K562 (cell line): ENCODE data around the gene HYAL1. TPM values are rescaled to one million over a fixed set of nuclear protein-coding genes. Genes with fewer than 3 reads are reported as not detected.

Source experiments
- CREB1 ChIP-seq, 2 experiments: sonication (generic) in 1 of 2; formaldehyde crosslinking in 1 of 2; IDR thresholded peaks; 2 replicates each; pipeline versions ENCODE4 v1.6.1 to v1.8.0; 2012 to 2022; ENCODE audit warnings: inconsistent platforms in 1 of 2, mild to moderate bottlenecking in 1 of 2, missing genetic modification reagents in 1 of 2, moderate library complexity in 1 of 2
- GATAD2A ChIP-seq: fragments of 450-650 bp; IDR thresholded peaks from 2 replicates; pipeline ENCODE4 v1.6.1; 2017
- MAFF ChIP-seq: IDR thresholded peaks from 2 replicates; pipeline ENCODE4 v1.6.1; 2012; ENCODE audit warnings: low read length, improper control_type of control experiment
- MAZ ChIP-seq, 2 experiments: fragments of 450-650 bp in 1 of 2; sonication (generic) in 1 of 2; formaldehyde crosslinking; IDR thresholded peaks in 1 of 2; conservative IDR thresholded peaks in 1 of 2; 2 replicates each; pipeline versions ENCODE4 v1.4.0 to v1.5.0; 2020; ENCODE audit warnings: mild to moderate bottlenecking in 1 of 2, missing genetic modification reagents in 1 of 2
- MCM5 ChIP-seq: fragments of 450-650 bp; IDR thresholded peaks from 2 replicates; pipeline ENCODE4 v1.6.1; 2016; ENCODE audit warnings: low read depth
- MYNN ChIP-seq, 2 experiments: sonication (generic); formaldehyde crosslinking in 1 of 2; IDR thresholded peaks; 2 replicates each; pipeline versions ENCODE4 v1.5.0 to v1.6.1; 2016 to 2020; ENCODE audit warnings: antibody characterized with exemption in 1 of 2, missing genetic modification reagents in 1 of 2
- NCOA1 ChIP-seq: fragments of 450-650 bp; IDR thresholded peaks from 2 replicates; pipeline ENCODE4 v1.6.1; 2016; ENCODE audit warnings: low read depth
- NELFE ChIP-seq: IDR thresholded peaks from 2 replicates; pipeline ENCODE4 v1.6.1; 2011; ENCODE audit warnings: mild to moderate bottlenecking; ENCODE audit not compliant: insufficient read depth, insufficient read length
- NFATC3 ChIP-seq: fragments of 450-650 bp; IDR thresholded peaks from 2 replicates; pipeline ENCODE4 v1.6.1; 2017; ENCODE audit warnings: mild to moderate bottlenecking
- NRF1 ChIP-seq, 2 experiments: fragments of 450-650 bp; IDR thresholded peaks in 1 of 2; conservative IDR thresholded peaks in 1 of 2; 2 replicates each; pipeline ENCODE4 v1.6.1; 2014; ENCODE audit warnings: mild to moderate bottlenecking in 2 of 2
- RFX1 ChIP-seq: fragments of 450-650 bp; IDR thresholded peaks from 2 replicates; pipeline ENCODE4 v1.6.1; 2016; ENCODE audit warnings: mild to moderate bottlenecking, moderate library complexity
- SAFB ChIP-seq: fragments of 200-400 bp; formaldehyde crosslinking; IDR thresholded peaks from 2 replicates; pipeline ENCODE4 v1.6.1; 2017; ENCODE audit warnings: low read depth, low read length, borderline replicate concordance
- SMAD2 ChIP-seq: fragments of 150-350 bp; IDR thresholded peaks from 2 replicates; pipeline ENCODE4 v1.6.1; 2014; ENCODE audit warnings: low read depth, mild to moderate bottlenecking, low read length
- SMARCA5 ChIP-seq: fragments of 450-650 bp; IDR thresholded peaks from 2 replicates; pipeline ENCODE4 v1.6.1; 2016
- ZNF217 ChIP-seq: sonication (generic); formaldehyde crosslinking; IDR thresholded peaks from 2 replicates; pipeline ENCODE4 v1.8.0; 2022; ENCODE audit warnings: mild to moderate bottlenecking, missing genetic modification reagents
- ZNF316 ChIP-seq: fragments of 450-650 bp; IDR thresholded peaks from 2 replicates; pipeline ENCODE4 v1.6.1; 2016
- ZNF436 ChIP-seq: fragments of 250-450, 450-650 bp; sonication (Bioruptor Pico); formaldehyde crosslinking; IDR thresholded peaks from 2 replicates; pipeline ENCODE4 v1.7.0; 2020; ENCODE audit warnings: mild to moderate bottlenecking
- ZNF583 ChIP-seq: fragments of 250-450 bp; sonication (Bioruptor Pico); IDR thresholded peaks from 2 replicates; pipeline ENCODE4 v1.4.0; 2020
- ZNF699 ChIP-seq: fragments of 250-450 bp; sonication (Bioruptor Pico); IDR thresholded peaks from 2 replicates; pipeline ENCODE4 v1.8.0; 2021; ENCODE audit warnings: mild to moderate bottlenecking, moderate library complexity; ENCODE audit not compliant: insufficient replicate concordance
- polyA plus RNA-seq, 8 experiments: library from polyadenylated mRNA; depleted of rRNA in 4 of 8; stranded (reverse) in 5 of 8; unstranded in 3 of 8; fragments of >200 nt; fragmentation: Nextera tagmentation in 2 of 8; fragmentation: Illumina TruSeq in 1 of 8; extraction: Ambion mirVana in 2 of 8; extraction: Trizol in 1 of 8; gene quantifications; 2 replicates each; pipeline versions ENCODE4 v1.2.1 to v1.2.3, GENCODE V29; 2011 to 2014; ENCODE audit warnings: inconsistent platforms in 1 of 8, missing spikeins in 1 of 8
- total RNA-seq, 7 experiments: library from RNA; depleted of rRNA in 6 of 7; stranded (reverse); fragments of >200 nt in 6 of 7; fragmentation: Illumina TruSeq in 2 of 7; extraction: Trizol in 2 of 7; gene quantifications; 2 replicates each; pipeline versions ENCODE4 v1.2.1 to v1.2.3, GENCODE V29; 2011 to 2021; ENCODE audit warnings: low replicate concordance in 1 of 7
- TF ChIP-seq, protein P1 (sequence below): fragments of 450-650 bp; IDR thresholded peaks from 2 replicates; pipeline ENCODE4 v1.6.1; 2014; ENCODE audit warnings: low read depth, mild to moderate bottlenecking, moderate library complexity, borderline replicate concordance
- TF ChIP-seq, protein P2 (sequence below): fragments of 250-450 bp; sonication (Bioruptor Pico); IDR thresholded peaks from 2 replicates; pipeline ENCODE4 v1.4.0; 2020; ENCODE audit warnings: mild to moderate bottlenecking
- TF ChIP-seq, protein P3 (sequence below): fragments of 450-650 bp; formaldehyde crosslinking; IDR thresholded peaks from 2 replicates; pipeline ENCODE4 v1.4.0; 2022; ENCODE audit warnings: missing genetic modification characterization
- TF ChIP-seq, protein P4 (sequence below), 2 experiments: fragments of 200-800 bp in 1 of 2; sonication (Bioruptor generic) in 1 of 2; sonication (generic) in 1 of 2; formaldehyde crosslinking in 1 of 2; IDR thresholded peaks in 1 of 2; conservative IDR thresholded peaks in 1 of 2; 2 replicates each; pipeline versions ENCODE4 v1.5.0 to v1.6.1; 2016 to 2020; ENCODE audit warnings: missing compliant biosample characterization in 1 of 2, missing genetic modification characterization in 1 of 2, missing genetic modification reagents in 1 of 2

The HYAL1 gene
- total and polyA plus RNA-seq, 9 of the 15 experiments (the other 6 are each of a cell fraction or from before 2014, with no cell fraction given): 1.4 to 8.5 (median 4.7) TPM

DNA sequence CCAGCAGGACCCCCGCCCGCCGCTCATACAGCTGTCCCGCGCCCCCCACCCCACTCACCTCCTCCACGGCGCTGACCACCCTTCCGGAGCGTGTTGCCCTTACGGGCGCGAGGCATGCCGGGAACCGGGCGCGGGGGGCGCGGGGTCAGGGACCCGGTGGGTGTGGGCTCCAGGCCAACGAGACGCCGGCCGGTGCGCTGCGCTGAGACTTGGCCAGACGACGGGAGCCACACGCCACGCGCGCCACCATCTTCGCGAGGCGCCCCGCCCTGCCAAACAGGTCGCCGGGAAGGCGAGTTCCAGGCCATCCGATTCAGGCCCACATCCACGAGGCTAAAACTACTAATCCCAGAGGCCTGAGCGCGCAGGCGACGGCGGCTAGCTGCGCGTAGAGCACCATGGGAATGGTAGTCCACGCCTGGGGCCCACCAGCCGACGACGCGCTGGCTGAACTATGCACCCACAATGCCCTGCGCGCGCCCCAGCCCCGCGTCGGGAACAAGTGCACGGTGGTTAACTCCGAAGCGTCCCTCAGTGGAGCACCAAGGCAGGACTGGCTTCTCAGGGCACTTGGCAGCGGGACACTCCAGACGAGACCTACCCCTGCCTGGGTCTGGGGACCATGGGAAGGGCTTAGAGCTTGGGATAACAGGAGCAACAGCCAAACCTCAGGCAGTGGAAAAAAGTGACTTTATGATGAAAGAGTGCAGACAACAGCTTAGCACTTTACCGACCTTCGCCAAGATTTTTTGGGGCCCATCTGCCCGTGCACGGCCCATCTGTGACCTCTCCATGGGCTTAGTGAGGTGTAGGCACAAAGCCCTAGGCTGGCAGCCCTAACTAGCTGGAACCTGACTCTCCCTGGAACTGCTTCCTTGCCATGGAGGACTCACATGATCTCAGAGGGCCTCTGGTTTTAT is 11.0 kb downstream of the HYAL1 start, which contains the start of gene IFRD2 (continued):
- no peak for TF ChIP-seq MYNN (IDR thresholded peaks at IDR 0.05)
- TF ChIP-seq MYNN (CRISPR knock-in tag; IDR thresholded peaks at IDR 0.05): no peak
- peak; percentile 95 for TF ChIP-seq CREB1 (IDR thresholded peaks at IDR 0.05)
- peak; percentile 96 for TF ChIP-seq CREB1 (CRISPR knock-in tag; IDR thresholded peaks at IDR 0.05)
- no peak for TF ChIP-seq NELFE
- TF ChIP-seq MCM5: no peak
- no peak for TF ChIP-seq ZNF699 (CRISPR knock-in tag)
- no peak for TF ChIP-seq SMARCA5
- TF ChIP-seq ZNF217: no peak
- TF ChIP-seq MAZ (CRISPR knock-in tag; conservative IDR thresholded peaks at IDR 0.05 in 1 of 2, IDR thresholded peaks at IDR 0.05 in 1 of 2): peak; percentile 89 to 97
- TF ChIP-seq NCOA1: no peak
- TF ChIP-seq, protein P1, sequence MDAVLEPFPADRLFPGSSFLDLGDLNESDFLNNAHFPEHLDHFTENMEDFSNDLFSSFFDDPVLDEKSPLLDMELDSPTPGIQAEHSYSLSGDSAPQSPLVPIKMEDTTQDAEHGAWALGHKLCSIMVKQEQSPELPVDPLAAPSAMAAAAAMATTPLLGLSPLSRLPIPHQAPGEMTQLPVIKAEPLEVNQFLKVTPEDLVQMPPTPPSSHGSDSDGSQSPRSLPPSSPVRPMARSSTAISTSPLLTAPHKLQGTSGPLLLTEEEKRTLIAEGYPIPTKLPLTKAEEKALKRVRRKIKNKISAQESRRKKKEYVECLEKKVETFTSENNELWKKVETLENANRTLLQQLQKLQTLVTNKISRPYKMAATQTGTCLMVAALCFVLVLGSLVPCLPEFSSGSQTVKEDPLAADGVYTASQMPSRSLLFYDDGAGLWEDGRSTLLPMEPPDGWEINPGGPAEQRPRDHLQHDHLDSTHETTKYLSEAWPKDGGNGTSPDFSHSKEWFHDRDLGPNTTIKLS: peak; percentile 96
- no peak for TF ChIP-seq ZNF316
- no peak for TF ChIP-seq GATAD2A
- TF ChIP-seq, protein P2, sequence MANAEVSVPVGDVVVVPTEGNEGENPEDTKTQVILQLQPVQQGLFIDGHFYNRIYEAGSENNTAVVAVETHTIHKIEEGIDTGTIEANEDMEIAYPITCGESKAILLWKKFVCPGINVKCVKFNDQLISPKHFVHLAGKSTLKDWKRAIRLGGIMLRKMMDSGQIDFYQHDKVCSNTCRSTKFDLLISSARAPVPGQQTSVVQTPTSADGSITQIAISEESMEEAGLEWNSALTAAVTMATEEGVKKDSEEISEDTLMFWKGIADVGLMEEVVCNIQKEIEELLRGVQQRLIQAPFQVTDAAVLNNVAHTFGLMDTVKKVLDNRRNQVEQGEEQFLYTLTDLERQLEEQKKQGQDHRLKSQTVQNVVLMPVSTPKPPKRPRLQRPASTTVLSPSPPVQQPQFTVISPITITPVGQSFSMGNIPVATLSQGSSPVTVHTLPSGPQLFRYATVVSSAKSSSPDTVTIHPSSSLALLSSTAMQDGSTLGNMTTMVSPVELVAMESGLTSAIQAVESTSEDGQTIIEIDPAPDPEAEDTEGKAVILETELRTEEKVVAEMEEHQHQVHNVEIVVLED: peak; percentile 93
- TF ChIP-seq, protein P3, sequence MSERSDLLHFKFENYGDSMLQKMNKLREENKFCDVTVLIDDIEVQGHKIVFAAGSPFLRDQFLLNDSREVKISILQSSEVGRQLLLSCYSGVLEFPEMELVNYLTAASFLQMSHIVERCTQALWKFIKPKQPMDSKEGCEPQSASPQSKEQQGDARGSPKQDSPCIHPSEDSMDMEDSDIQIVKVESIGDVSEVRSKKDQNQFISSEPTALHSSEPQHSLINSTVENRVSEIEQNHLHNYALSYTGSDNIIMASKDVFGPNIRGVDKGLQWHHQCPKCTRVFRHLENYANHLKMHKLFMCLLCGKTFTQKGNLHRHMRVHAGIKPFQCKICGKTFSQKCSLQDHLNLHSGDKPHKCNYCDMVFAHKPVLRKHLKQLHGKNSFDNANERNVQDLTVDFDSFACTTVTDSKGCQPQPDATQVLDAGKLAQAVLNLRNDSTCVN (CRISPR knock-in tag): peak; percentile 19; the same call in 1 of the 2 replicates
- no peak for TF ChIP-seq ZNF436 (CRISPR knock-in tag)
- TF ChIP-seq NFATC3: no peak
- no peak for TF ChIP-seq MAFF
- TF ChIP-seq, protein P4, sequence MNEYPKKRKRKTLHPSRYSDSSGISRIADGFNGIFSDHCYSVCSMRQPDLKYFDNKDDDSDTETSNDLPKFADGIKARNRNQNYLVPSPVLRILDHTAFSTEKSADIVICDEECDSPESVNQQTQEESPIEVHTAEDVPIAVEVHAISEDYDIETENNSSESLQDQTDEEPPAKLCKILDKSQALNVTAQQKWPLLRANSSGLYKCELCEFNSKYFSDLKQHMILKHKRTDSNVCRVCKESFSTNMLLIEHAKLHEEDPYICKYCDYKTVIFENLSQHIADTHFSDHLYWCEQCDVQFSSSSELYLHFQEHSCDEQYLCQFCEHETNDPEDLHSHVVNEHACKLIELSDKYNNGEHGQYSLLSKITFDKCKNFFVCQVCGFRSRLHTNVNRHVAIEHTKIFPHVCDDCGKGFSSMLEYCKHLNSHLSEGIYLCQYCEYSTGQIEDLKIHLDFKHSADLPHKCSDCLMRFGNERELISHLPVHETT (CRISPR knock-in tag; conservative IDR thresholded peaks at IDR 0.05 in 1 of 2, IDR thresholded peaks at IDR 0.05 in 1 of 2): peak in 1 of 2 experiments; percentile 91; a peak in 2 of 4 replicates
- TF ChIP-seq ZNF583 (CRISPR knock-in tag): peak; percentile 94
- peak; percentile 81; the same call in 1 of the 2 replicates for TF ChIP-seq SAFB
- TF ChIP-seq RFX1: no peak
- TF ChIP-seq SMAD2: no peak
- TF ChIP-seq NRF1 (conservative IDR thresholded peaks at IDR 0.05 in 1 of 2, IDR thresholded peaks at IDR 0.05 in 1 of 2): peak; percentile 87 to 90
